HepG2 (cell line): ENCODE measurements around the gene CD300LD. TPM values are rescaled to one million over a fixed set of nuclear protein-coding genes. Genes with fewer than 3 reads are reported as not detected.

Source experiments
- ATAC-seq: fragments of 200-7000 bp; cut with Tn5 transposase; 3 replicates; pipeline ENCODE4 v1.9.1; 2020; ENCODE audit warnings: mild to moderate bottlenecking, moderate library complexity
- BruUV-seq: library from RNA; stranded (reverse); fragments of 400-500 nt; replicated peaks from 2 replicates; lab custom pipeline; 2021; lab: Mats Ljungman, UMichigan
- CTCF ChIA-PET: fragments of 300-600 bp; formaldehyde crosslinking; extraction: SDS; loops from one replicate; lab custom pipeline; 2021; ENCODE audit warnings: low total read pairs, inconsistent platforms, low intra/inter-chr PET ratio; lab: Yijun Ruan, JAX
- POLR2A ChIA-PET: fragments of 350-600 bp; sonication (Branson Sonifier 250); formaldehyde crosslinking; loops from one replicate; lab custom pipeline; 2020; ENCODE audit warnings: antibody characterized with exemption, inconsistent platforms; lab: Yijun Ruan, JAX
- DNase-seq: peaks from one replicate; pipeline ENCODE4 v3.0.0-alpha.2; 2015; ENCODE audit warnings: low spot score
- FAIRE-seq: peaks from 3 replicates; lab custom pipeline; 2011; peaks lifted over from hg19 to GRCh38; lab: Jason Lieb, UNC
- H2AFZ ChIP-seq: one replicate; pipeline ENCODE4 v1.6.1; 2011; ENCODE audit warnings: low read length, inconsistent platforms
- H3K27ac ChIP-seq: fragments of 300-600 bp; 3 replicates; pipeline ENCODE4 v1.8.0; 2011; ENCODE audit warnings: mixed run types, mild to moderate bottlenecking, mixed read lengths, low read length, inconsistent platforms; ENCODE audit not compliant: insufficient read depth; ENCODE audit errors: extremely low read length
- H3K27me3 ChIP-seq, 2 experiments: fragments of 200-600 bp in 1 of 2; 2 replicates in 1 of 2; 3 replicates in 1 of 2; pipeline versions ENCODE4 v1.6.0 to v1.8.0; 2011; ENCODE audit warnings: low read length in 2 of 2, mild to moderate bottlenecking in 2 of 2, moderate library complexity in 2 of 2, inconsistent platforms in 1 of 2; ENCODE audit not compliant: insufficient read depth in 2 of 2, control insufficient read depth in 1 of 2
- H3K36me3 ChIP-seq, 2 experiments: fragments of 200-600 bp in 1 of 2; replicated peaks in 1 of 2; 2 replicates in 1 of 2; 3 replicates in 1 of 2; pipeline versions ENCODE4 v1.5.1 to v1.8.0; 2011; ENCODE audit warnings: low read length in 2 of 2, inconsistent platforms in 1 of 2; ENCODE audit not compliant: insufficient read depth in 2 of 2, control insufficient read depth in 1 of 2
- H3K4me1 ChIP-seq: 2 replicates; pipeline ENCODE4 v1.5.1; 2012; ENCODE audit warnings: low read length, inconsistent platforms; ENCODE audit not compliant: insufficient read depth
- H3K4me2 ChIP-seq: 2 replicates; pipeline ENCODE4 v1.6.0; 2011; ENCODE audit warnings: low read depth, low read length, inconsistent platforms
- H3K4me3 ChIP-seq, 3 experiments: fragments of 200-600 bp in 1 of 3; sonication (generic), shearing (Covaris generic) in 1 of 3; replicated peaks in 1 of 3; 2 replicates each; pipeline ENCODE4 v1.5.1; 2011 to 2016; ENCODE audit warnings: low read length in 3 of 3, inconsistent platforms in 2 of 3, low read depth in 2 of 3, mild to moderate bottlenecking in 2 of 3, control low read depth in 1 of 3, mixed read lengths in 1 of 3; ENCODE audit not compliant: insufficient read depth in 1 of 3
- H3K79me2 ChIP-seq: one replicate; pipeline ENCODE4 v1.6.1; 2011; ENCODE audit warnings: low read length, inconsistent platforms; ENCODE audit not compliant: insufficient read depth
- H3K9ac ChIP-seq: 2 replicates; pipeline ENCODE4 v1.6.0; 2011; ENCODE audit warnings: mild to moderate bottlenecking, low read depth, low read length, inconsistent platforms; ENCODE audit not compliant: insufficient read depth
- H3K9me3 ChIP-seq: 2 replicates; pipeline ENCODE4 v1.5.1; 2012; ENCODE audit warnings: mild to moderate bottlenecking, low read length
- H4K20me1 ChIP-seq: 2 replicates; pipeline ENCODE4 v1.6.0; 2011; ENCODE audit warnings: inconsistent platforms, mild to moderate bottlenecking, low read length, moderate library complexity; ENCODE audit not compliant: insufficient read depth
- HNF1A ChIP-seq, 2 experiments: sonication (generic) in 1 of 2; formaldehyde crosslinking in 1 of 2; IDR thresholded peaks; 2 replicates each; pipeline versions ENCODE4 v1.4.0 to v1.6.1; 2016 to 2020; ENCODE audit warnings: borderline replicate concordance in 1 of 2, low read depth in 1 of 2, mild to moderate bottlenecking in 1 of 2, missing genetic modification reagents in 1 of 2
- KDM3A ChIP-seq: IDR thresholded peaks from 2 replicates; pipeline ENCODE4 v1.6.1; 2018; ENCODE audit warnings: low read depth, missing compliant biosample characterization
- ZBTB8A ChIP-seq: sonication (generic); formaldehyde crosslinking; IDR thresholded peaks from 2 replicates; pipeline ENCODE4 v1.4.0; 2020; ENCODE audit warnings: mild to moderate bottlenecking, low read depth, missing genetic modification reagents, borderline replicate concordance
- ZNF274 ChIP-seq: sonication (generic); formaldehyde crosslinking; IDR thresholded peaks from 2 replicates; pipeline ENCODE4 v1.5.1; 2020; ENCODE audit warnings: mild to moderate bottlenecking, missing genetic modification reagents
- ZNF776 ChIP-seq: sonication (generic); formaldehyde crosslinking; IDR thresholded peaks from 2 replicates; pipeline ENCODE4 v1.4.0; 2020; ENCODE audit warnings: mild to moderate bottlenecking, missing genetic modification reagents
- WGBS: methylation state at CpG from one replicate; pipeline ENCODE4 v1.1.6; 2017; ENCODE audit warnings: low lambda C conversion rate; 5-methylcytosine and 5-hydroxymethylcytosine counted together
- in situ Hi-C: cut with HindIII; loops from 2 replicates; pipeline ENCODE4 v1.10.0; 2017; ENCODE audit warnings: low pct_unique_long_range_greater_than_20kb; ENCODE audit not compliant: extremely low pct_ligation_motif_present
- intact Hi-C: fragments of 100-400 bp; cut with micrococcal nuclease; formaldehyde crosslinking; loops from one replicate; pipeline ENCODE4 v1.10.0; 2022; ENCODE audit not compliant: unreplicated experiment
- polyA plus RNA-seq, 8 experiments: library from polyadenylated mRNA; depleted of rRNA in 3 of 8; stranded (reverse) in 7 of 8; unstranded in 1 of 8; fragments of >200 nt; fragmentation: Illumina TruSeq in 4 of 8; extraction: Trizol in 4 of 8; gene quantifications; 2 replicates each; pipeline versions ENCODE4 v1.2.1 to v1.2.3, GENCODE V29; 2011 to 2016; ENCODE audit warnings: low read depth in 4 of 8, missing spikeins in 1 of 8, mixed read lengths in 1 of 8; ENCODE audit not compliant: insufficient read depth in 1 of 8
- total RNA-seq, 5 experiments: library from RNA; depleted of rRNA; stranded (reverse); fragments of >200 nt; fragmentation: Illumina TruSeq; extraction: Trizol; gene quantifications; 2 replicates each; pipeline ENCODE4 v1.2.3, GENCODE V29; 2016; ENCODE audit warnings: low read depth in 1 of 5

Gene CD300LD
- total and polyA plus RNA-seq, 2 of the 13 experiments (the other 11 are each of a cell fraction or from before 2014, with no cell fraction given), result not detected

GRCh38 chr17:74641224-74641957 is 49.3 kb upstream of the CD300LD start:
- in situ Hi-C loops, result no loop called here
- TF ChIP-seq HNF1A (IDR thresholded peaks at IDR 0.05; ENCODE audit: low read depth) (no peak), HNF1A (CRISPR knock-in tag; IDR thresholded peaks at IDR 0.05; ENCODE audit: borderline replicate concordance) (no peak), KDM3A (no peak), ZNF776 (CRISPR knock-in tag) (no peak), ZNF274 (CRISPR knock-in tag) (no peak), ZBTB8A (CRISPR knock-in tag) (no peak)
- H3K4me1 ChIP-seq, result no peaks in the 10 kb centered on the region
- no peak for DNase-seq
- no peak overlapping the region for H2AFZ ChIP-seq
- H4K20me1 ChIP-seq, result no peaks in the 10 kb centered on the region
- intact Hi-C loops, result no loop called here
- BruUV-seq, result no TSS peak
- POLR2A ChIA-PET, result no interaction called here
- H3K27ac ChIP-seq, result no peak overlapping the region
- no peaks in the 10 kb centered on the region for H3K79me2 ChIP-seq
- WGBS, result 12% methylated on average over 6 of the region's 6 CpGs
- no peaks in the 10 kb centered on the region for H3K36me3 ChIP-seq
- H3K9ac ChIP-seq, result no peak overlapping the region
- no peak for ATAC-seq
- H3K4me2 ChIP-seq, result no peak overlapping the region
- FAIRE-seq, result no peak
- H3K4me3 ChIP-seq, result no peak overlapping the region
- CTCF ChIA-PET, result no interaction called here
- H3K9me3 ChIP-seq, result no peaks in the 10 kb centered on the region
- H3K27me3 ChIP-seq, result peaks cover 12 to 65% of the 10 kb centered on the region in 2 experiments; a peak in 3 of 5 replicates
